ENCODE data around the gene EOGT. TPM values are rescaled to one million over a fixed set of nuclear protein-coding genes. Genes with fewer than 3 reads are reported as not detected.

The EOGT gene
- total RNA-seq, 4 donors from 2014 or later, result 44.1 to 73.0 (median 57.9) TPM

- Histone ChIP-seq H3K4me3 (no peak overlapping the region), H3K27me3 (no peaks in the 10 kb centered on the region), H3K4me1 (no peaks in the 10 kb centered on the region), H3K27ac (no peak overlapping the region), H3K9me3 (no peaks in the 10 kb centered on the region), H3K36me3 (no peaks in the 10 kb centered on the region)
- no peak for TF ChIP-seq CTCF (IDR thresholded peaks at IDR 0.05)
- no peak for TF ChIP-seq POLR2A (IDR thresholded peaks at IDR 0.05)
- DNase-seq, result no peak
- intact Hi-C loops (cut with DNase I; ENCODE audit: low total_unique reads), result no loop called here
Measured at GRCh38 chr3:68963891-68964290, 49.6 kb downstream of the EOGT start.

- H3K9me3 ChIP-seq, result no peaks in the 10 kb centered on the region
- no peak overlapping the region for H3K4me3 ChIP-seq
- H3K36me3 ChIP-seq, result no peaks in the 10 kb centered on the region
- no peaks in the 10 kb centered on the region for H3K4me1 ChIP-seq
- H3K27ac ChIP-seq, result no peak overlapping the region
- intact Hi-C loops (cut with DNase I; ENCODE audit: low total_unique reads), result no loop called here
- H3K27me3 ChIP-seq, result no peaks in the 10 kb centered on the region
- DNase-seq, result no peak
- TF ChIP-seq CTCF (IDR thresholded peaks at IDR 0.05) (no peak), POLR2A (IDR thresholded peaks at IDR 0.05) (no peak)
Measured at GRCh38 chr3:68963376-68963775, 50.1 kb downstream of the EOGT start.

- intact Hi-C loops (cut with DNase I; ENCODE audit: low total_unique reads), result no loop called here
- Histone ChIP-seq H3K27me3 (no peaks in the 10 kb centered on the region), H3K4me3 (no peak overlapping the region), H3K27ac (no peak overlapping the region), H3K36me3 (no peaks in the 10 kb centered on the region), H3K9me3 (no peaks in the 10 kb centered on the region), H3K4me1 (no peaks in the 10 kb centered on the region)
- no peak for DNase-seq
- no peak for TF ChIP-seq CTCF (IDR thresholded peaks at IDR 0.05)
- no peak for TF ChIP-seq POLR2A (IDR thresholded peaks at IDR 0.05)
Measured at GRCh38 chr3:68958932-68959331, 54.6 kb downstream of the EOGT start.

GRCh38 chr3:68957895-68958294 lies 55.6 kb downstream of the EOGT start:
- Histone ChIP-seq H3K27me3 (no peaks in the 10 kb centered on the region), H3K9me3 (no peaks in the 10 kb centered on the region), H3K4me1 (no peaks in the 10 kb centered on the region), H3K4me3 (no peak overlapping the region), H3K36me3 (no peaks in the 10 kb centered on the region), H3K27ac (no peak overlapping the region)
- TF ChIP-seq POLR2A (IDR thresholded peaks at IDR 0.05) (no peak), CTCF (IDR thresholded peaks at IDR 0.05) (no peak)
- DNase-seq, result no peak
- intact Hi-C loops (cut with DNase I; ENCODE audit: low total_unique reads), result no loop called here

GRCh38 chr3:68953816-68954444 lies 59.6 kb downstream of the EOGT start:
- no peak for TF ChIP-seq POLR2A (IDR thresholded peaks at IDR 0.05)
- TF ChIP-seq CTCF (IDR thresholded peaks at IDR 0.05), result no peak
- H3K4me1 ChIP-seq, result no peaks in the 10 kb centered on the region
- H3K4me3 ChIP-seq, result no peak overlapping the region
- intact Hi-C loops (cut with DNase I; ENCODE audit: low total_unique reads), result no loop called here
- no peaks in the 10 kb centered on the region for H3K36me3 ChIP-seq
- no peaks in the 10 kb centered on the region for H3K9me3 ChIP-seq
- no peak for DNase-seq
- H3K27ac ChIP-seq, result no peak overlapping the region
- H3K27me3 ChIP-seq, result no peaks in the 10 kb centered on the region
